Endothelial cell of umbilical vein (primary cell): Measurements from ENCODE around the gene HYOU1. TPM values are rescaled to one million over a fixed set of nuclear protein-coding genes. Genes with fewer than 3 reads are reported as not detected.
A peak's percentile ranks its signal among the peaks of the same experiment; 100 is the strongest.

Source experiments
- BruUV-seq: library from RNA; stranded (reverse); fragments of 400-500 nt; replicated peaks from 2 replicates; lab custom pipeline; 2021; lab: Mats Ljungman, UMichigan
- CTCF ChIA-PET: fragments of 300-600, 350-600 bp; sonication (Branson Sonifier 250); formaldehyde crosslinking; loops from one replicate; lab custom pipeline; 2021; ENCODE audit warnings: antibody characterized with exemption, inconsistent platforms; lab: Charles Lee
- POLR2A ChIA-PET: fragments of 300-600, 350-600 bp; sonication (Branson Sonifier 250); formaldehyde crosslinking; loops from one replicate; lab custom pipeline; 2021; ENCODE audit warnings: antibody characterized with exemption, inconsistent platforms; lab: Charles Lee
- DNase-seq: peaks from one replicate; pipeline ENCODE4 v3.0.0-alpha.2; 2011; ENCODE audit warnings: low read depth, low spot score
- FAIRE-seq: peaks from 2 replicates; lab custom pipeline; 2011; peaks lifted over from hg19 to GRCh38; lab: Jason Lieb, UNC
- H2AFZ ChIP-seq: 2 replicates; pipeline ENCODE4 v1.6.0; 2012; ENCODE audit warnings: low read depth, low read length, control low read depth, inconsistent platforms
- H3K27ac ChIP-seq: 2 replicates; pipeline ENCODE4 v1.5.1; 2011; ENCODE audit warnings: low read depth, mild to moderate bottlenecking, control low read depth, low read length, moderate library complexity; ENCODE audit not compliant: insufficient read depth
- H3K27me3 ChIP-seq, 2 experiments: 2 replicates each; pipeline versions ENCODE4 v1.6.0 to v1.6.1; 2011; ENCODE audit warnings: low read length in 2 of 2, mixed read lengths in 1 of 2; ENCODE audit not compliant: control insufficient read depth in 2 of 2, insufficient read depth in 2 of 2
- H3K36me3 ChIP-seq, 2 experiments: 2 replicates in 1 of 2; 3 replicates in 1 of 2; pipeline ENCODE4 v1.5.1; 2011; ENCODE audit warnings: low read length in 2 of 2, mild to moderate bottlenecking in 1 of 2, moderate library complexity in 1 of 2; ENCODE audit not compliant: control insufficient read depth in 2 of 2, insufficient read depth in 2 of 2; ENCODE audit errors: extremely low read depth in 1 of 2
- H3K4me1 ChIP-seq: 3 replicates; pipeline ENCODE4 v1.5.1; 2011; ENCODE audit warnings: mild to moderate bottlenecking, low read length; ENCODE audit not compliant: control insufficient read depth, insufficient read depth; ENCODE audit errors: extremely low read depth
- H3K4me2 ChIP-seq: 2 replicates; pipeline ENCODE4 v1.6.1; 2011; ENCODE audit warnings: low read length, control low read depth, mixed read lengths; ENCODE audit not compliant: insufficient read depth
- H3K4me3 ChIP-seq, 3 experiments: fragments of 200-600 bp in 1 of 3; sonication (generic), shearing (Covaris generic) in 1 of 3; replicated peaks in 1 of 3; 2 replicates each; pipeline ENCODE4 v1.5.1; 2011 to 2016; ENCODE audit warnings: control low read depth in 3 of 3, low read length in 3 of 3, mild to moderate bottlenecking in 2 of 3, inconsistent platforms in 1 of 3, low read depth in 1 of 3, moderate library complexity in 1 of 3; ENCODE audit not compliant: insufficient read depth in 1 of 3
- H3K79me2 ChIP-seq: 2 replicates; pipeline ENCODE4 v1.6.0; 2012; ENCODE audit warnings: low read length, inconsistent platforms; ENCODE audit not compliant: control insufficient read depth, insufficient read depth
- H3K9ac ChIP-seq: replicated peaks from 2 replicates; pipeline ENCODE3; 2011; ENCODE audit warnings: low read length, control low read depth; ENCODE audit not compliant: insufficient read depth; ENCODE audit errors: extremely low read depth
- H3K9me1 ChIP-seq: replicated peaks from 3 replicates; pipeline ENCODE4 v1.6.0; 2011; ENCODE audit warnings: mild to moderate bottlenecking, low read length; ENCODE audit not compliant: control insufficient read depth, insufficient read depth; ENCODE audit errors: extremely low read depth
- H3K9me3 ChIP-seq: replicated peaks from 2 replicates; pipeline ENCODE4 v1.5.1; 2012; ENCODE audit warnings: low read length, inconsistent platforms; ENCODE audit not compliant: control insufficient read depth, insufficient read depth
- H4K20me1 ChIP-seq: replicated peaks from 2 replicates; pipeline ENCODE3; 2011; ENCODE audit warnings: mild to moderate bottlenecking, low read length; ENCODE audit not compliant: control insufficient read depth, insufficient read depth; ENCODE audit errors: extremely low read depth
- EZH2 ChIP-seq: IDR thresholded peaks from 2 replicates; pipeline ENCODE4 v1.6.1; 2012; ENCODE audit warnings: borderline replicate concordance, low read depth, mild to moderate bottlenecking, moderate library complexity, low read length, inconsistent platforms; ENCODE audit not compliant: severe bottlenecking
- FOS ChIP-seq: IDR thresholded peaks from 2 replicates; pipeline ENCODE4 v1.6.1; 2011; ENCODE audit warnings: mild to moderate bottlenecking, low read length, moderate library complexity, borderline replicate concordance; ENCODE audit not compliant: insufficient read depth
- GATA2 ChIP-seq: IDR thresholded peaks from 2 replicates; pipeline ENCODE4 v1.7.0; 2011; ENCODE audit warnings: low read depth, mild to moderate bottlenecking, moderate library complexity, mixed read lengths, low read length; ENCODE audit not compliant: insufficient read length, insufficient read depth
- JUN ChIP-seq: IDR thresholded peaks from 2 replicates; pipeline ENCODE4 v1.6.1; 2011; ENCODE audit warnings: borderline replicate concordance, low read depth; ENCODE audit not compliant: insufficient read length, insufficient read depth
- MYC ChIP-seq: IDR thresholded peaks from one replicate; pipeline ENCODE4 v1.6.1; 2011; ENCODE audit warnings: mild to moderate bottlenecking, low read depth, low read length
- POLR2A ChIP-seq: IDR thresholded peaks from 2 replicates; pipeline ENCODE4 v1.6.1; 2012; ENCODE audit warnings: low read depth, mild to moderate bottlenecking, control low read depth, low read length
- POLR2AphosphoS5 ChIP-seq: IDR thresholded peaks from 2 replicates; pipeline ENCODE4 v1.6.1; 2012; ENCODE audit warnings: low read depth, mild to moderate bottlenecking, control low read depth, low read length, moderate library complexity; ENCODE audit not compliant: insufficient read depth
- dilution Hi-C: fragments of 300-500 bp; cut with MboI; formaldehyde crosslinking; loops from one replicate; pipeline ENCODE4 v1.15.0; 2019; ENCODE audit warnings: low sequenced_read_pairs; ENCODE audit not compliant: extremely low pct_ligation_motif_present
- intact Hi-C: fragments of 100-400 bp; cut with micrococcal nuclease; formaldehyde crosslinking; loops from one replicate; pipeline ENCODE4 v1.10.0; 2022
- polyA plus RNA-seq, 4 experiments: library from polyadenylated mRNA; depleted of rRNA in 3 of 4; stranded (reverse) in 3 of 4; unstranded in 1 of 4; fragments of >200 nt; gene quantifications; 2 replicates each; pipeline versions ENCODE4 v1.2.1 to v1.2.3, GENCODE V29; 2011 to 2012; ENCODE audit warnings: missing spikeins in 1 of 4
- total RNA-seq: library from RNA; stranded (reverse); gene quantifications from 2 replicates; pipeline ENCODE4 v1.2.3, GENCODE V29; 2021
- TF ChIP-seq, protein P1 (sequence below): IDR thresholded peaks from 2 replicates; pipeline ENCODE4 v1.6.1; 2011; ENCODE audit not compliant: insufficient read depth, insufficient read length
- TF ChIP-seq, protein P2 (sequence below), 2 donors: IDR thresholded peaks; 1 replicate in 1 of 2; 2 replicates in 1 of 2; pipeline ENCODE4 v1.5.1; 2011; ENCODE audit warnings: low read length in 2 of 2, mild to moderate bottlenecking in 2 of 2, moderate library complexity in 2 of 2, control low read depth in 1 of 2, inconsistent platforms in 1 of 2, low read depth in 1 of 2; ENCODE audit not compliant: insufficient read depth in 1 of 2; ENCODE audit errors: extremely low read depth in 1 of 2

The HYOU1 gene
- total and polyA plus RNA-seq, 2 donors (not counting 3 experiments of a cell fraction or from before 2014, with no cell fraction given), result 302 to 318 TPM

DNA sequence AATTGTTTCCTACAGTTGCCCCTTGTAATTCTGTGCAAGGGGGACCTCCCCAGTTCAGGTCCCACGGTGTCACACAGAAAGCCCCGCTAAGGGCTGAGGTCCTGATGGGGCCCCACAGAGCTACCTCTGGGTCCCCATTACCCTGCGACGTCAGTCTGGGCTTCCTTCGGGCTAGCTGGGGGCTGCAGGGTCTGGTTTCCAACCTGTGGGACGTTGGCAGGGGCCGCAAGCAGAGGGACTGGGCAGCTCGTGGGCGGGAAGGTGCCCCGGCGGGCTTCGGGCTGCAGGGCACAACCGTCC is 27.0 kb downstream of the HYOU1 start:
- Histone ChIP-seq H2AFZ (peak overlapping the region; percentile 84), H3K27me3 (no peaks in the 10 kb centered on the region), H3K9me3 (no peaks in the 10 kb centered on the region), H3K9ac (peak overlapping the region; percentile 31), H3K27ac (no peak overlapping the region), H3K36me3 (peaks cover 0 to 7% of the 10 kb centered on the region in 2 experiments), H3K9me1 (no peaks in the 10 kb centered on the region), H3K4me3 (peak overlapping the region; percentile 55 to 86 (median 60)), H3K79me2 (no peaks in the 10 kb centered on the region), H4K20me1 (no peaks in the 10 kb centered on the region), H3K4me1 (peaks cover 5% of the 10 kb centered on the region), H3K4me2 (peak overlapping the region; percentile 65)
- FAIRE-seq (no peak), DNase-seq (no peak)
- POLR2A ChIA-PET, result interaction anchor here (0.6 kb wide), 1 partner anchor 212 kb away, joined by 3 read pairs; no protein-coding TSS in a partner anchor
- TF ChIP-seq POLR2A (no peak), EZH2 (no peak), JUN (no peak)
- no TSS peak for BruUV-seq
- intact Hi-C loops (loop anchor here (1.0 kb wide), 2 partner anchors 12 to 27 kb away; partner anchors contain the start of genes HYOU1, RPS25 and TRAPPC4), dilution Hi-C loops (no loop called here)
- CTCF ChIA-PET, result interaction anchor here (2.2 kb wide), 1 partner anchor 11 kb away, joined by 11 read pairs; the partner anchor contains the start of genes RPS25 and TRAPPC4

DNA sequence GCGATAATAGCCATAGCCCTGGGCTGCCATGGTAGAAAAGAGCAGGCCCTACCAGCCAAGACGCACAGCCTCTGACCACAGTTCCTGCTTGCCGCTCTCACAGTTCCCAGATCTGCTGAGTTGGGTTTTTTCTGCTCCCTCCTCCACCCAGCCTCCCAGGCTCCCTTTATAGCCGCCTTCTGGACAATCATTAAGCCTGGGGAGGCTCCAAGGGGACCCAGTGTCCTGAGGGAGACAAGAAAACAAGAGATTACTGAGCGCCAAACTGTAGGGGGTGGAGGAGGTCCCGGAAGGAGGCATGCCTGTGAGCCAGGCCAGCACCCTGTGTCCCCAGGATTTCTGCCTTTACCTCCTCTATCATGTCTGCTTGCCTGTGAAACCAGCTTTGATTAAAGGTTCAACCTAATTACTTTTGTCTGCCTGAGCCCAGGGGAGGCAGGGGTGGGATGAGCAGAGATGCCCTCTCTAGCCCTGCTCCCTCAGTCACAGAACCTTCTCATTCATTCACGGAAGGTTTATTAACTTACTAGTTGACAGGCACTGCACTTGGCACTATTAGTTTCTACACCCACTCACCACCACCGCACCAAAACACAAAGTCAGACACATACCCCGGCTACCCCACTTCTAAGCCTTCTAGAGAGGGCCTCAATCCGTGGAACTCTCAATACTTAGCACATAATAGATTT is 27.5 kb downstream of the HYOU1 start:
- H3K27ac ChIP-seq, result no peak overlapping the region
- intact Hi-C loops, result loop anchor here (1.0 kb wide), 2 partner anchors 11 to 28 kb away; partner anchors contain the start of genes HYOU1, RPS25 and TRAPPC4
- DNase-seq (no peak), FAIRE-seq (no peak)
- dilution Hi-C loops, result no loop called here
- no peaks in the 10 kb centered on the region for H4K20me1 ChIP-seq
- no peaks in the 10 kb centered on the region for H3K27me3 ChIP-seq
- H3K9me3 ChIP-seq, result no peaks in the 10 kb centered on the region
- H3K36me3 ChIP-seq, result peaks cover 0 to 10% of the 10 kb centered on the region in 2 experiments
- peak overlapping the region; percentile 65 for H3K4me2 ChIP-seq
- no peak overlapping the region for H3K9ac ChIP-seq
- ChIA-PET POLR2A (interaction anchor here (0.6 kb wide), 1 partner anchor 213 kb away, joined by 3 read pairs; no protein-coding TSS in a partner anchor), CTCF (no interaction called here)
- peak overlapping the region in 2 of 3 experiments; percentile 60 to 86 for H3K4me3 ChIP-seq
- no peaks in the 10 kb centered on the region for H3K9me1 ChIP-seq
- no peak overlapping the region for H2AFZ ChIP-seq
- H3K4me1 ChIP-seq, result peaks cover 8% of the 10 kb centered on the region
- no TSS peak for BruUV-seq
- TF ChIP-seq POLR2A (no peak), JUN (no peak), MYC (no peak), GATA2 (no peak), POLR2AphosphoS5 (no peak), FOS (no peak), EZH2 (no peak)
- TF ChIP-seq, protein P1, sequence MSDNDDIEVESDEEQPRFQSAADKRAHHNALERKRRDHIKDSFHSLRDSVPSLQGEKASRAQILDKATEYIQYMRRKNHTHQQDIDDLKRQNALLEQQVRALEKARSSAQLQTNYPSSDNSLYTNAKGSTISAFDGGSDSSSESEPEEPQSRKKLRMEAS, result no peak
- TF ChIP-seq, protein P2, sequence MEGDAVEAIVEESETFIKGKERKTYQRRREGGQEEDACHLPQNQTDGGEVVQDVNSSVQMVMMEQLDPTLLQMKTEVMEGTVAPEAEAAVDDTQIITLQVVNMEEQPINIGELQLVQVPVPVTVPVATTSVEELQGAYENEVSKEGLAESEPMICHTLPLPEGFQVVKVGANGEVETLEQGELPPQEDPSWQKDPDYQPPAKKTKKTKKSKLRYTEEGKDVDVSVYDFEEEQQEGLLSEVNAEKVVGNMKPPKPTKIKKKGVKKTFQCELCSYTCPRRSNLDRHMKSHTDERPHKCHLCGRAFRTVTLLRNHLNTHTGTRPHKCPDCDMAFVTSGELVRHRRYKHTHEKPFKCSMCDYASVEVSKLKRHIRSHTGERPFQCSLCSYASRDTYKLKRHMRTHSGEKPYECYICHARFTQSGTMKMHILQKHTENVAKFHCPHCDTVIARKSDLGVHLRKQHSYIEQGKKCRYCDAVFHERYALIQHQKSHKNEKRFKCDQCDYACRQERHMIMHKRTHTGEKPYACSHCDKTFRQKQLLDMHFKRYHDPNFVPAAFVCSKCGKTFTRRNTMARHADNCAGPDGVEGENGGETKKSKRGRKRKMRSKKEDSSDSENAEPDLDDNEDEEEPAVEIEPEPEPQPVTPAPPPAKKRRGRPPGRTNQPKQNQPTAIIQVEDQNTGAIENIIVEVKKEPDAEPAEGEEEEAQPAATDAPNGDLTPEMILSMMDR (IDR thresholded peaks at IDR 0.05; ENCODE audit: extremely low read depth in 1 of 2, insufficient read depth in 1 of 2, low read depth in 1 of 2, low read length in 2 of 2), result no peak
- no peaks in the 10 kb centered on the region for H3K79me2 ChIP-seq
